ENCODE data around the gene BMPR1B.

Gene BMPR1B

DNA sequence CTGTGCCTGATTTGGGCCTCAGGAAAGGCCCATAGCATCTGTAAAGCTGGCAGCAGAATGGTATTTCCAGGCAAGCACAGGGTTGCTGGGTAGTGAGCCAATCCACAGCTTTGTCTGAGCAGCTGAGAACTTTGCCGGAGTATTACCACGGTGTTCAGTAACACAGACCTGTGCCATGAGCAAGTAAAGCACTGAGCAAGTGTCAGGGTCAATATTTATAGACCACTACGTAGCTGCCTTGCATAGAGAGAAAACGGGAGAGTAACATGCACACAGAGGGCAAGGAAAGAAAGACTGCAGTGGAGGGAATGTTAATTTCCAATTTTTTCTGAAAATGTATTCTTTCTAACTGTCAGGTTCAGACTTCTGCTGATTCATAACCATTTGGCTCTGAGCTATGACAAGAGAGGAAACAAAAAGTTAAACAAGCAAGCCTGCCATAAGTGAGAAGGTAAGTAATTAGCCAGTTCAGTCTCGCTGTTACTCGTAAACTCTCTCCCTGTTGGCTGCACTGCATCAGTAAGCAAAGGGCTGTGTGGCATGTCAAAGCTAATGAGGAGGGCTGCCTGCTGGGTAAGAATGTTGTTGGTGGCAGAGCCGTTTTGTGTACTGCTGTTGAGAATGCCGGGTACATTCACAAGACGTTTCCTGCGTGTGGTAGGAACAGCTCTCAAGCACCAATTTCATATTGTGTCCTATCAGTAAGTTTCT lies 238.1 kb downstream of the BMPR1B start:
- Histone ChIP-seq H3K4me1 (ENCODE audit: control insufficient read depth in 5 of 5, insufficient read depth in 5 of 5, low read length in 5 of 5) (peaks cover 0 to 5% (median 3%) of the 10 kb centered on the region in 5 donors), H3K9ac (ENCODE audit: low read length in 5 of 5) (no peak overlapping the region), H3K27ac (ENCODE audit: low read depth, low read length) (no peak overlapping the region), H3K36me3 (ENCODE audit: control insufficient read depth in 5 of 5, insufficient read depth in 5 of 5, low read length in 5 of 5) (no peaks in the 10 kb centered on the region), H3K9me3 (ENCODE audit: control insufficient read depth in 5 of 5, low read length in 5 of 5) (no peaks in the 10 kb centered on the region), H3K27me3 (ENCODE audit: control insufficient read depth in 5 of 5, insufficient read depth in 4 of 5, low read length in 5 of 5) (no peaks in the 10 kb centered on the region), H3K4me3 (ENCODE audit: low read depth in 1 of 5, low read length in 5 of 5) (peak overlapping the region in 3 of 5 donors; percentile 3 to 41 (median 41))

- H3K9me3 ChIP-seq (ENCODE audit: control insufficient read depth in 5 of 5, low read length in 5 of 5), result no peaks in the 10 kb centered on the region
- no peak overlapping the region for H3K9ac ChIP-seq (ENCODE audit: low read length in 5 of 5)
- H3K4me3 ChIP-seq (ENCODE audit: low read depth in 1 of 5, low read length in 5 of 5), result no peak overlapping the region
- H3K36me3 ChIP-seq (ENCODE audit: control insufficient read depth in 5 of 5, insufficient read depth in 5 of 5, low read length in 5 of 5), result no peaks in the 10 kb centered on the region
- H3K4me1 ChIP-seq (ENCODE audit: control insufficient read depth in 5 of 5, insufficient read depth in 5 of 5, low read length in 5 of 5), result peaks cover 0 to 5% (median 3%) of the 10 kb centered on the region in 5 donors
- no peak overlapping the region for H3K27ac ChIP-seq (ENCODE audit: low read depth, low read length)
- no peaks in the 10 kb centered on the region for H3K27me3 ChIP-seq (ENCODE audit: control insufficient read depth in 5 of 5, insufficient read depth in 4 of 5, low read length in 5 of 5)
These were observed 242.4 kb downstream of the BMPR1B start for GRCh38 chr4:95000076-95000648.

- H3K9ac ChIP-seq (ENCODE audit: low read length in 5 of 5), result no peak overlapping the region
- no peaks in the 10 kb centered on the region for H3K36me3 ChIP-seq (ENCODE audit: control insufficient read depth in 5 of 5, insufficient read depth in 5 of 5, low read length in 5 of 5)
- no peak overlapping the region for H3K27ac ChIP-seq (ENCODE audit: low read depth, low read length)
- no peak overlapping the region for H3K4me3 ChIP-seq (ENCODE audit: low read depth in 1 of 5, low read length in 5 of 5)
- H3K4me1 ChIP-seq (ENCODE audit: control insufficient read depth in 5 of 5, insufficient read depth in 5 of 5, low read length in 5 of 5), result no peaks in the 10 kb centered on the region
- H3K27me3 ChIP-seq (ENCODE audit: control insufficient read depth in 5 of 5, insufficient read depth in 4 of 5, low read length in 5 of 5), result no peaks in the 10 kb centered on the region
- H3K9me3 ChIP-seq (ENCODE audit: control insufficient read depth in 5 of 5, low read length in 5 of 5), result no peaks in the 10 kb centered on the region
These were observed 247.2 kb downstream of the BMPR1B start for GRCh38 chr4:95004912-95005311.

DNA sequence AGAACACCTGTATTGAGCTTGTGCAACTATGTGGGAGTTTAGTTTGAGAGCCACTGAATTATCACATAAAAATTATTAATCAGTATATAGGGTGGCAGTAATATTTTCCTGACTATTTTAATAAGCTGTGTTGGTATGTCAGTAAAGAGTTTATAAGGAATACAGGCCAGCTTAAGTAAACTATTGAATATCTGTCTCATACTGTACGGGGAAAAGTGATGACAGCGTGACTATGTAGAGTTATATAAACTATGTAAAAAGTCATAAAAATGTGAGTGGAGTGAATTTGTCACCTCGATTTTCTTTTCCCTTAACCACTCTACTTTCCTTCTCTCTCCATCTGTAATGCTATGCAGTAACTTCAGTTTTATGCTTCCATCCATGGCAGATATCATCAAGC lies 250.2 kb downstream of the BMPR1B start:
- Histone ChIP-seq H3K9me3 (ENCODE audit: control insufficient read depth in 5 of 5, low read length in 5 of 5) (no peaks in the 10 kb centered on the region), H3K4me3 (ENCODE audit: low read depth in 1 of 5, low read length in 5 of 5) (no peak overlapping the region), H3K36me3 (ENCODE audit: control insufficient read depth in 5 of 5, insufficient read depth in 5 of 5, low read length in 5 of 5) (no peaks in the 10 kb centered on the region), H3K9ac (ENCODE audit: low read length in 5 of 5) (no peak overlapping the region), H3K27me3 (ENCODE audit: control insufficient read depth in 5 of 5, insufficient read depth in 4 of 5, low read length in 5 of 5) (no peaks in the 10 kb centered on the region), H3K27ac (ENCODE audit: low read depth, low read length) (no peak overlapping the region), H3K4me1 (ENCODE audit: control insufficient read depth in 5 of 5, insufficient read depth in 5 of 5, low read length in 5 of 5) (no peaks in the 10 kb centered on the region)

GRCh38 chr4:95013236-95013635 lies 255.5 kb downstream of the BMPR1B start:
- Histone ChIP-seq H3K4me1 (ENCODE audit: control insufficient read depth in 5 of 5, insufficient read depth in 5 of 5, low read length in 5 of 5) (no peaks in the 10 kb centered on the region), H3K36me3 (ENCODE audit: control insufficient read depth in 5 of 5, insufficient read depth in 5 of 5, low read length in 5 of 5) (no peaks in the 10 kb centered on the region), H3K27ac (ENCODE audit: low read depth, low read length) (no peak overlapping the region), H3K9me3 (ENCODE audit: control insufficient read depth in 5 of 5, low read length in 5 of 5) (no peaks in the 10 kb centered on the region), H3K27me3 (ENCODE audit: control insufficient read depth in 5 of 5, insufficient read depth in 4 of 5, low read length in 5 of 5) (no peaks in the 10 kb centered on the region), H3K9ac (ENCODE audit: low read length in 5 of 5) (no peak overlapping the region), H3K4me3 (ENCODE audit: low read depth in 1 of 5, low read length in 5 of 5) (no peak overlapping the region)

GRCh38 chr4:95014068-95014467 lies 256.3 kb downstream of the BMPR1B start:
- no peaks in the 10 kb centered on the region for H3K27me3 ChIP-seq (ENCODE audit: control insufficient read depth in 5 of 5, insufficient read depth in 4 of 5, low read length in 5 of 5)
- H3K9ac ChIP-seq (ENCODE audit: low read length in 5 of 5), result no peak overlapping the region
- H3K4me1 ChIP-seq (ENCODE audit: control insufficient read depth in 5 of 5, insufficient read depth in 5 of 5, low read length in 5 of 5), result no peaks in the 10 kb centered on the region
- H3K4me3 ChIP-seq (ENCODE audit: low read depth in 1 of 5, low read length in 5 of 5), result no peak overlapping the region
- H3K9me3 ChIP-seq (ENCODE audit: control insufficient read depth in 5 of 5, low read length in 5 of 5), result no peaks in the 10 kb centered on the region
- no peak overlapping the region for H3K27ac ChIP-seq (ENCODE audit: low read depth, low read length)
- H3K36me3 ChIP-seq (ENCODE audit: control insufficient read depth in 5 of 5, insufficient read depth in 5 of 5, low read length in 5 of 5), result no peaks in the 10 kb centered on the region

DNA sequence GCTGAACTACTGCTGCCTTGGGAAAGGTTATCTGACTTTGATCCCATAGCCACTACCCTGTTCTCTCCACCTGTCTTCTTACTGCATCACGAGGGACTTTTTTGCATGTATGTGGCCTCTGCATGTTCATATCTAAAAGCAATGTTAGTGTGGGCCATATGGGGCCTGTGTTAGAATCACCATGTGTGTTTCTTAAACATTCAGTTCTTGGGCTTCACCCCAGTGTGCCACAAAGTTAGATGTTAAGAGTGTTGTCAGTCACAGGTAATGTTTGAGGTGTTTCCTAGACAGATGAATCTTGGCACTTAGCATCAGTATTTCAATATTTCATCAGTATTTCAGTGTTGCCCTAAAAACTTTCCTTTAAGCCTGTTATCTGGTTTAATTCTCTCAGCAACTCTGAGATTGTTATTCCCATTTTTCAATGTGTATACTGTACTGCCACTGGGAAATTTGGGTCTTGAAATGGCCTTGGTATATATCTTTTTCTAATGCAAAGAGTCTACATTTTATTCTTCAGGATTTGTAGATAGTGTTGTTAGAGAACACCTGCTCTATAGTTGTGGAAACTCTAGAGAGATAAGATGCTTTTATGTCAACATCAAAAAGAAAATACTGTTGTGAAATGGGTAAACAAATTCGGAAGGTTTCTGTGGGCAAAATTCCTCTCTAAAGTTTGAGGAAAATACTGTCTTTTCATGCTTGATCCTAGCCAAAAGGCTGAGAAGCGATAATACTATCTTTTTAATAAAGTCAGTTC lies 259.7 kb downstream of the BMPR1B start:
- Histone ChIP-seq H3K36me3 (ENCODE audit: control insufficient read depth in 5 of 5, insufficient read depth in 5 of 5, low read length in 5 of 5) (no peaks in the 10 kb centered on the region), H3K4me3 (ENCODE audit: low read depth in 1 of 5, low read length in 5 of 5) (no peak overlapping the region), H3K9me3 (ENCODE audit: control insufficient read depth in 5 of 5, low read length in 5 of 5) (no peaks in the 10 kb centered on the region), H3K27ac (ENCODE audit: low read depth, low read length) (no peak overlapping the region), H3K4me1 (ENCODE audit: control insufficient read depth in 5 of 5, insufficient read depth in 5 of 5, low read length in 5 of 5) (no peaks in the 10 kb centered on the region), H3K27me3 (ENCODE audit: control insufficient read depth in 5 of 5, insufficient read depth in 4 of 5, low read length in 5 of 5) (no peaks in the 10 kb centered on the region), H3K9ac (ENCODE audit: low read length in 5 of 5) (no peak overlapping the region)

DNA sequence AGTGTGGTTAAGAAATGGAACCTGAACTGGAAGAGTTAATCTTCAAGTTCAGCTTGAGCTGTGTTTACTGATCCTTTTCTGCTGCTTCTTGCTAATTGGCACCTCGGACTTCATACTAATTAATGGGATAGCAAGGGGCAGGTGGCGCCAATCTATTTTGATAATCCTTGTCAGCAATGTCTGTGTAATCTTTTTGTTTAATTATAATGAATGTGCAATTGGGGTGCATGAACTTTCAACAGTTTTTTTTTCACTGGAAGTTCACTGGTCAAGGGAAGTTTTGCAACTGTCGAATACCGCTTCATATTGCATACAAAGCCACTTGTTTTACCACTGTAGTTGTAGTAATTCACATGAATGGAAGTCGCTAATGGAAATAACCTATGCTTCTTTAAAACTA lies 261.0 kb downstream of the BMPR1B start:
- no peaks in the 10 kb centered on the region for H3K36me3 ChIP-seq (ENCODE audit: control insufficient read depth in 5 of 5, insufficient read depth in 5 of 5, low read length in 5 of 5)
- H3K27me3 ChIP-seq (ENCODE audit: control insufficient read depth in 5 of 5, insufficient read depth in 4 of 5, low read length in 5 of 5), result no peaks in the 10 kb centered on the region
- no peaks in the 10 kb centered on the region for H3K4me1 ChIP-seq (ENCODE audit: control insufficient read depth in 5 of 5, insufficient read depth in 5 of 5, low read length in 5 of 5)
- no peaks in the 10 kb centered on the region for H3K9me3 ChIP-seq (ENCODE audit: control insufficient read depth in 5 of 5, low read length in 5 of 5)
- no peak overlapping the region for H3K9ac ChIP-seq (ENCODE audit: low read length in 5 of 5)
- H3K27ac ChIP-seq (ENCODE audit: low read depth, low read length), result no peak overlapping the region
- H3K4me3 ChIP-seq (ENCODE audit: low read depth in 1 of 5, low read length in 5 of 5), result no peak overlapping the region

- H3K36me3 ChIP-seq (ENCODE audit: control insufficient read depth in 5 of 5, insufficient read depth in 5 of 5, low read length in 5 of 5), result no peaks in the 10 kb centered on the region
- H3K4me3 ChIP-seq (ENCODE audit: low read depth in 1 of 5, low read length in 5 of 5), result no peak overlapping the region
- H3K27ac ChIP-seq (ENCODE audit: low read depth, low read length), result no peak overlapping the region
- H3K4me1 ChIP-seq (ENCODE audit: control insufficient read depth in 5 of 5, insufficient read depth in 5 of 5, low read length in 5 of 5), result no peaks in the 10 kb centered on the region
- no peaks in the 10 kb centered on the region for H3K27me3 ChIP-seq (ENCODE audit: control insufficient read depth in 5 of 5, insufficient read depth in 4 of 5, low read length in 5 of 5)
- no peaks in the 10 kb centered on the region for H3K9me3 ChIP-seq (ENCODE audit: control insufficient read depth in 5 of 5, low read length in 5 of 5)
- no peak overlapping the region for H3K9ac ChIP-seq (ENCODE audit: low read length in 5 of 5)
These were observed 262.8 kb downstream of the BMPR1B start for GRCh38 chr4:95020521-95020920.

DNA sequence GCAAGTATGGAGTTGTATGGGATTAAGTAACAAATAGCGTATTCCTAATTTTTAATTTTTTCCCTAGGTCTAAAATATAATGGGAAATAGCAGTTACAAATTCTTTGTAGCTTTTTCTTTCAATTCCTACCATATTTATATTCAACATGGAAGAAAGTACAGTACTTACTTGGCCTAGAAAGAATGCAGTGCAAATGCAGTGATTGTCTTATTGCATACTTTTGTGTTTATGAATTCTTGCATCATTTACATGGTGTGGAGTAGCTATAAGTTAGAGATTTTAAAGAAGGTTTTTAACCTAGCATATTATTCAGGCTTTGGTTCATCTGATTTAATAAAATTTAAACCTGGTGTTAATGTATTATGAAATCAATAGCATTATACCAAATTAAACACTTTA lies 263.3 kb downstream of the BMPR1B start:
- H3K4me1 ChIP-seq (ENCODE audit: control insufficient read depth in 5 of 5, insufficient read depth in 5 of 5, low read length in 5 of 5), result no peaks in the 10 kb centered on the region

More for the DNA sequence above, 263.3 kb downstream of the BMPR1B start:
- H3K27me3 ChIP-seq (ENCODE audit: control insufficient read depth in 5 of 5, insufficient read depth in 4 of 5, low read length in 5 of 5), result no peaks in the 10 kb centered on the region
- H3K4me3 ChIP-seq (ENCODE audit: low read depth in 1 of 5, low read length in 5 of 5), result no peak overlapping the region
- no peak overlapping the region for H3K27ac ChIP-seq (ENCODE audit: low read depth, low read length)
- H3K9me3 ChIP-seq (ENCODE audit: control insufficient read depth in 5 of 5, low read length in 5 of 5), result no peaks in the 10 kb centered on the region
- no peak overlapping the region for H3K9ac ChIP-seq (ENCODE audit: low read length in 5 of 5)
- H3K36me3 ChIP-seq (ENCODE audit: control insufficient read depth in 5 of 5, insufficient read depth in 5 of 5, low read length in 5 of 5), result no peaks in the 10 kb centered on the region
